Nephron progenitor cell (in vitro differentiated cells): ENCODE measurements around the gene UTP11.

Experiments
- DNase-seq: peaks from one replicate; pipeline ENCODE4 v3.0.0; 2021
- H3K27ac Mint-ChIP-seq: 2 replicates; pipeline ENCODE4 v1.8.0; 2021; ENCODE audit warnings: mild to moderate bottlenecking, moderate library complexity, mixed read lengths
- H3K27me3 Mint-ChIP-seq: 2 replicates; pipeline ENCODE4 v1.8.0; 2021; ENCODE audit warnings: mild to moderate bottlenecking, low read depth, mixed read lengths; ENCODE audit not compliant: poor library complexity
- H3K36me3 Mint-ChIP-seq: 2 replicates; pipeline ENCODE4 v1.8.0; 2021; ENCODE audit warnings: low read depth, mixed read lengths
- H3K4me1 Mint-ChIP-seq: 2 replicates; pipeline ENCODE4 v1.8.0; 2021; ENCODE audit warnings: mixed read lengths
- H3K4me3 Mint-ChIP-seq: 2 replicates; pipeline ENCODE4 v1.8.0; 2021; ENCODE audit warnings: mild to moderate bottlenecking, moderate library complexity, mixed read lengths
- H3K9me3 Mint-ChIP-seq: 2 replicates; pipeline ENCODE4 v1.8.0; 2021; ENCODE audit warnings: mild to moderate bottlenecking, moderate library complexity, mixed read lengths
- CTCF ChIP-seq: fragments of 200-600 bp; sonication (generic); IDR thresholded peaks from 2 replicates; pipeline ENCODE4 v1.5.0; 2021; ENCODE audit warnings: antibody characterized with exemption

Gene UTP11

GRCh38 chr1:37978541-37978940 lies 34.0 kb upstream of the UTP11 start:
- no peak for DNase-seq
- Mint-ChIP-seq H3K4me3 (no peak overlapping the region), H3K36me3 (peaks cover 72% of the 10 kb centered on the region), H3K27ac (peak overlapping the region; percentile 88), H3K27me3 (peaks cover 3% of the 10 kb centered on the region), H3K4me1 (no peaks in the 10 kb centered on the region), H3K9me3 (peaks cover 15% of the 10 kb centered on the region)
- no peak for TF ChIP-seq CTCF

DNA sequence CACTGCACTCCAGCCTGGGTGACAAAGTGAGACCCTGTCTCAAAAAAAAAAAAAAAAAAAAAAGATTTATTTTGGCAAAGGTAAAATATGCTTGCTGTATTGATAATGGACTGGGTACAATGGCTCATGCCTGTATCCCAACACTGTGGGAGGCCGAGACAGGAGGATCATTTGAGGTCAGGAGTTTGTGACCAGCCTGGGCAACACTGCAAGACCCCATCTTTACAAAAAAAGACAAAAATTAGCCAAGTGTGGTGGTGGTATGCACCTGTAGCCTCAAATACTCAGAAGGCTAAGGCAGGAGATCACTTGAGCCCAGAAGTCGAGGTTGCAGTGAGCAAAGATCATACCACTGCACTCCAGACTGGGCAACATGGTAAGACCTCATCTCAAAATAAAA lies 29.0 kb upstream of the UTP11 start:
- Mint-ChIP-seq H3K4me1 (peaks cover 9% of the 10 kb centered on the region), H3K4me3 (no peak overlapping the region), H3K27ac (no peak overlapping the region), H3K36me3 (peaks cover 64% of the 10 kb centered on the region), H3K9me3 (no peaks in the 10 kb centered on the region), H3K27me3 (no peaks in the 10 kb centered on the region)
- TF ChIP-seq CTCF: no peak
- no peak for DNase-seq

DNA sequence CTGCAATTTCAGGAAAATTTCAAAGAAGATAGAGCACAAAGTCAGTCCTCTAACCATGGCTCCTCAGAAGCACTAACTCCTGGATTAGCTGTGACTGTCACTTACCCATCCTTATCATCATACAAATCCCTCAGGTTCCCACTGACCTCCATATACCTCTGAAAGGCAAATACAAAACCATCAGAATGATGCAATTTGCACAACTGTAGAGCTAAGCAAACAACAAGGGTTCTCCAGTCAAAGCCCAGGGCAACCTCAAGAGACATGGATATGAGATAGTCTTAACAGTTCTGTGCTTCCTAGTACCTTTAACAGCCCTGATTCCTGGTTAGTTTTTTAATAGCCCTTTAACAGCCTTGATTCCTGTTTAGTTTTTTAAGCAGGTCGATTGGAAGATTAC lies 24.9 kb upstream of the UTP11 start:
- Mint-ChIP-seq H3K27me3 (no peaks in the 10 kb centered on the region), H3K9me3 (no peaks in the 10 kb centered on the region), H3K27ac (no peak overlapping the region), H3K4me3 (peak overlapping the region; percentile 15), H3K36me3 (peaks cover 38% of the 10 kb centered on the region), H3K4me1 (peaks cover 20% of the 10 kb centered on the region)
- TF ChIP-seq CTCF: no peak
- no peak for DNase-seq

GRCh38 chr1:37989361-37989930 lies 23.1 kb upstream of the UTP11 start:
- H3K4me3 Mint-ChIP-seq: peak overlapping the region; percentile 99
- no peaks in the 10 kb centered on the region for H3K27me3 Mint-ChIP-seq
- DNase-seq: peak; percentile 51
- H3K9me3 Mint-ChIP-seq: no peaks in the 10 kb centered on the region
- H3K27ac Mint-ChIP-seq: peak overlapping the region; percentile 97
- TF ChIP-seq CTCF: no peak
- H3K36me3 Mint-ChIP-seq: peaks cover 36% of the 10 kb centered on the region
- peaks cover 20% of the 10 kb centered on the region for H3K4me1 Mint-ChIP-seq

DNA sequence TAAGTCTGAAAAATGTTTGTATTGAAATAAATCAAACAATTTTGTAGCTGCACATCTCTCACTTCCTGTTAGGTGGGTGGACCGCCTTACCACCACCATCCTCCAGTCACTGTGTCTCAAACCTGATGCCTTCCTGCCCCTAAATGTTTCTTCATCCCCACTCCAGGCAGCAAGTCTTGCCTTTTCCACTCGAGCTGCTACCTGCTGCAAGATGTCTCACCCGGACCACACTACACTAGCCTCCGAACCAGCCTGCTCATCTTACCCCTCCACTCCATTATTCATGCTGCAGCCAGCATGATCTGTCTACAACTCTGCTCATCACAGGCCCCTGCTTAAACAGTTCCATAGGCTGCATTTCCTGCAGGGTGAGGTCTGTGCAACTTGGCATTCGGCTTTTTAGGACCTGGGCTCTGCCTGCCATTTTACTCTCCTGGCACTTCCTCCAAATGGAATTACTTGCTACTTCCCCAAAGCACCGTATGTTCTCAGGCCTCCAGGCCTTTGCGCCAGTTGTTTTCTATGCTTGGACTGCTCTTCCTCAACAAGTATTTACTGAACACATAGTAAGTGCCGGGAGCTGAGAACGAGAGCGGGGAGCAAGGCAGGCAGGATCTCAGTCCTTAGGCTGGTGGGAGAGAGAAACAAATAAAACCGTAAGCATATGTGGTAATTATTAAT lies 17.5 kb upstream of the UTP11 start:
- Mint-ChIP-seq H3K4me1 (peaks cover 48% of the 10 kb centered on the region), H3K27me3 (peaks cover 4% of the 10 kb centered on the region), H3K9me3 (no peaks in the 10 kb centered on the region), H3K27ac (no peak overlapping the region), H3K36me3 (peaks cover 36% of the 10 kb centered on the region), H3K4me3 (peak overlapping the region; percentile 63)
- TF ChIP-seq CTCF: no peak
- no peak for DNase-seq
